ENCODE results near the gene IQCF2.
"Not testable (repeated sequence)": the region's sequence is repeated elsewhere in the genome, so short reads cannot be mapped to it uniquely, and the experiment has no call there.

The IQCF2 gene

DNA sequence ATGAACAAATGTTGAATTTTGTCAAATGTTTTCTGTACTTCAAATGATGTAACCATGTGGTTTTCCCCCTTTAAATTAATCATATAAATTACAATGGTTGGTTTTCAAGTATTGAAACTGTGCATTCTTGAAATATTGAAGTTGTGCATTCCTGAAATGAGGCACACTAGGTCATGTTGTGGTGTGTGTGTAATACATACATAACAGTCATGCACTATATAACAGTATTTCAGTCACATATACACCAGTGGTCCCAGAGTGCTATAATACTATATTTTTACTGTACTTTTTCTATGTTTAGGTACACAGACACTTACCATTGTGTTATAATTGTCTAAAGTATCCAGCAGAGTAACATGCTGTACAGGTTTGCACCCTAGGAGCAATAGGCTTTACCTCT lies 25.0 kb downstream of the IQCF2 start:
- DNase-seq: no peak

DNA sequence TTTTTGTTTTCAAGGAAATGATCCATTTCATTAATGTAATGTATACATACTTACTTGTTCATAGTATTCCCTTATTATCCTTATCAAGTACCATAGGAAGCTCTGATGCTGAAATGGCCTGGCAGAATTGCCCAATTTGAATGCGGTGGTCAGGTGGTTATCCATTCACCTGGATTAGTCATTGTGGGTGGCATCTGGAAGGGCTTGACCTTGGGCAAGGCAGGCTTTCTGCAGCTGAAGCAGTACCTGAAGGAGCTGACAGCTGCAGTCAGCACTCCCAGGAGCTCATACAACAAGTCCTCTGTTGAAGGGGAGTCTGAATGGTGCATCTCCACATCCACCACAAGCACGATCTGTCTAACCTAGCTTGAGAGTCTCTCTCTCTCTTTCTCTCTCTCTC lies 26.2 kb downstream of the IQCF2 start:
- no peak for DNase-seq

DNA sequence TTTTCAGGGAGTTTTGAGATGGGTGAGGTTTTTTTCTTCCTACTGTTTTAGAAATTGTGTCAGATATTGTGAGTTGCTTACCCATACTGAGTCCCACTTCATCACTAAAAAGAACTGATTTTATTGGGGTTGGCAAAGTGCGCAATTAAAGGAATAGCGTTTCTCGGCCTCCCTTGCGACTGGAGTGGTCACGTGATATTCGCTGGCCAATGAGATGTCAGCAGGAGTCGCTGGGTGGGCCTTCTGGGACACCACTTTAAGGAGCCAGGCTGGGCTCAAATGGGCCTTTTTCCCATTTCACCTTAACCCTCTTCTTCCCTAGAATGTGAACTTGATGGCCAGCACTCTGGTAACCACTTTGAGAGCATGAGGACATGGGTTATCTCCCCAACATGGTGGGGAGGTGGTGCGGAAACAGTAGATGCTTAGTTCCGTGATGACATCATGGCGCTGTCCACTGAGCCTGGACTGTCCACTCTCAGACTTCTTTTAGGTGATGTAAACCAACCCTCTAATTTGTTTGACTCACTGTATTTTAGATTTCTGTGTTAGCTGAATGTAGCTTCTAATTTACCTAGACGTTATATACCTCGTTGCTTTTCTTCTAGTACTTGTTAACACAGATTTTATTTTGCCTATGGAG lies 27.2 kb downstream of the IQCF2 start:
- no peak for DNase-seq

DNA sequence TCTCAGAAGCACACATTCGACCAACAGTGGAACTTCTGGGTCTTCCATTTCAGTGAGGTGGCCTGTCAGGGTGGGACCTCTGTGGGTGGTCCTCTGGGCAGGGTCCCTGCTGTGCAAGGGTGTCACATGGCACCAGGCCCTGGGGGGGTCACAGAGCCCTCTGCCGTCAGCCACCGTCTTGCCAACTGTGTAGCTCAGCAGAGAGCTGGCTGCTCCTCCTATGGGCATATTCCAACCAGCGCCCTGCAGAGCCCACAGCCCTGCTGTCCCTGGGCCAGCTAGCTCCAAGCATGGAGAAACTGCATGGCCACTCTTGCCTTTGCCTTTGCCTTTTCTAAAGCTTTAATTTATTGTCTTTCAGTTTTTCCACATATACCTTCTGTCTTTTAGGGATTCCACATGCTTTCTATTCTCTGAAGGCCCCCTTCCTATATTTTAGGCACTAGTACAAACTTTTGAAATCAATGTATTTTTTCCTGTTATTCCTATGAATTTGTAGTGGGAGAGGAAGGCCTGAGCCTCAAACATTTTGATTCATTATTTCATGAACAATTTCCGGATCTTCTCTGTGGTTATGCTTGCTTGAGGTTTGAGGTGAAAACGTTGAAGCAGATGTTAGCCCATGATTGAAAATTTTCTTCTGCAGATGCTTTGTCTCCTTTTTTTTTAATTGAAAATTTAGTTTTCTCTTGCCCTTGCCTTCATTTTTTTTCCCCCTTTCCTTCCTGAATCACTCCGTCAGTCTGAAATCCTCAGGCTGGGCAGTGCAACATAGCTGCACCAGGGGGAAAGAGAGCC lies 30.0 kb downstream of the IQCF2 start:
- no peak for DNase-seq

DNA sequence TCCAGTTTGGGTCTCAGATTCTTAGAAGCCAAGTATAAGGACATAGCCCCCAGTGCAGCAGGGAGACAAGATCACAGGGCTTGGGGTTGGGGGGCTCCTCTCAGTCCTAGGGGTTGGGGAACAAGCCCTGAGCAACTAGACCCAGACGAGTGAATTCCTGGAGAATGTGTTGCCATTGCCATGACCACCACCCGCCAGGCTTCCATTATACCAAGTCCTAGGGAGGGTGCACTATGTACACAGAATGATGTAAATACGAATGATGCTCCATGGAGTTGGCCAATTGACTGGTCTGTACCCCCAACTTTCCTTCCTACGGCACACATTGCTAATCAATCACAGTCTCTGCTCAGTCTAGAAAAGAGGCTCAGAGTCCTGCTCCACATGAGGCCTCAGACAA lies 33.0 kb downstream of the IQCF2 start:
- DNase-seq: no peak

DNA sequence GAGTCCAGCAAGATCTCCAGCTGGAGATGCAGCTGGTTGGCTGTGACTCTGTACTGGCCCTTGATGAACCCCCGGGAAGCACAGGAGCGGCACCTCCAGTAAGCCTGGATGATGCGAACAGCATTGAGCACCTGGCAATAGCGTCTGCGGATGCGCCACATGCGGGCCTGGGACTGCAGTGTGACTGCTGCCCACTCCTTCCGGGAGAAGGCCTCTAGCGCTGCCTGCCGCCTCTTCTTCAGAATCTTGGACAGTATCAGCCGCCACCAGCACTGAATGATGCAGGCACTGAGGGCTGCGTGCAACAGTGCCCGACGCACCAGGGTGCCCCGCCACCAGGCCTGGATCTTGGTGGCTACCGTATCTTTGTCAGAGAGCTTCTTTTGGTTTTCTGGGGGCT lies 33.5 kb downstream of the IQCF2 start:
- no peak for DNase-seq

DNA sequence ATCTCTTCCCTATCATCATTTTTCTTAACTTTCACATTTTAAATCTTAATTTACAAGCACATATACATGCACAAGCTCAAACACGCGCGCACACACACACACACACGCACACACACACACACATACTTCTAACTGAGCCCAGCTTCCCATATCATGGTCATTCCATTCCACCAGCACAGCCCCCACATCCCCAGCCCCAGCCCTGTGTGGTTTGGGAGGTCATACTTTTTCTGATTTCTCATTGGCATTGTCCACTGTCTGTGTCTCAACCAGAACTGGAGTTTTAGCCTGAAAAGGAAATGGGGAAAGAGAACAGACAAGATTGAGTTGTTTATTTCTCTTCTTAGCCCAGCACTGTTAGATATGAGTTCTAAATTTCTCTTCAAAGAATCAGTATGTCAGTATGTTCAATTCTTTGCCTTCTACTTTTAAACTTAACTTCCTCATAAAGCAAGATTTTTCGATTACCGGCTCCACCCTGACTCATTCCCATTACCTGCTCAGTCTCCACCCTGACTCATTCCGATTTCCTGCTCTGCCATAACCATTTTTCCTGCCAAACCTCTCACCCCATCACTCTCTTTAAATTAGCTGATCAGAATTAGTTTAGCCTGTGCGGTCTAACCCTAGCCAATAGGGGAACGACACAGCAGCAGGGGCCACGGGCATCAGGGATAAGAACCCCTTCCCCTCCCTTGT lies 35.3 kb downstream of the IQCF2 start:
- no peak for DNase-seq

DNA sequence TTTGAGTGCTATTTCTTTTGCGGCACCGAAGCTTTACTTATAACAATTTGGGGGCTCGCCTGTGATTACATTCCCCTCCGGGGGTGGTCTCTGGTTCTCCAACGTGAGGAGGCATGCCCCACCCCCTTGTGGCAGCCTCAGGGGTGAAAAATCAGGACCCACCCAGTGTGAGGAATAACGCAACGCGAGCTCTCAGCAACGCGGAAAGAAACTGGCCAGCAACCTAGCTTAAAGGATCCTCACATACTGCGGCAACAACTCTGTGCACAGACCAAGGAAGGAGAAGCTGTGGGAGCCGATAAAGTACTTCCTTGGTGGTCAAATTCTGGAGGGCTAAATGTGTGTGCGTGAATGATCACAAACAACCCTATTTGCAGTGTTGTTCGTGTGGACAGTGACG lies 36.0 kb downstream of the IQCF2 start:
- no peak for DNase-seq

DNA sequence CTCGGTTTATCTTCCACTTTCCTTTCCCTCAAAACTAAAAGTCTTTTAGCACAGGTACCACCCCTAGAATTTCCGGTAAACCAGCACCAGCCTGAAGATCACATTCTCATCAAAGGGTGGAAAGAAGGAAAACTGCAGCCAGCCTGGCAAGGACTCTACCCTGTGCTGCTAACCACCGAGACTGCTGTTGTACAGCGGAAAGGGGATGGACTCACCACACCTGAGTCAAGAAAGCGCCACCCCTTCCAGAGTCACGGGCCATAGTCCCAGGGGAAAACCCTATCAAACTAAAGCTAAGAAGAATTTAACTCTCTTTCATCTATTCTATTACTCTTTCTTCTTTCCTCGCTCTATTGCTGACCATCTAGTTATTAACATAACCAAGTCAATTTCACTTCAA lies 38.6 kb downstream of the IQCF2 start:
- DNase-seq: not testable (repeated sequence)

DNA sequence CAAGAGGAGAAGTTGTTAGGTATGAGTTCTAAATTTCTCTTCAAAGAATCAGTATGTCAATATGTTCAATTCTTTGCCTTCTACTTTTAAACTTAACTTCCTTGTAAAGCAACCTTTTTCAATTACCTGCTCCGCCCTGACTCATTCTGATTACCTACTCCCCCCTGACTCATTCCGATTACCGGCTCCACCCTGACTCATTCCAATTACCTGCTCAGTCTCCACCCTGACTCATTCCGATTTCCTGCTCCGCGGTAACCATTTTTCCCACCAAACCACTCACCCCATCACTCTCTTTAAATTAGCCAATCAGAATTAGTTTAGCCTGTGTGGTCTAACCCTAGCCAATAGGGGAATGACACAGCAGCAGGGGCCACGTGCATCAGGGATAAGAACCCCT lies 40.9 kb downstream of the IQCF2 start:
- DNase-seq: not testable (repeated sequence)

DNA sequence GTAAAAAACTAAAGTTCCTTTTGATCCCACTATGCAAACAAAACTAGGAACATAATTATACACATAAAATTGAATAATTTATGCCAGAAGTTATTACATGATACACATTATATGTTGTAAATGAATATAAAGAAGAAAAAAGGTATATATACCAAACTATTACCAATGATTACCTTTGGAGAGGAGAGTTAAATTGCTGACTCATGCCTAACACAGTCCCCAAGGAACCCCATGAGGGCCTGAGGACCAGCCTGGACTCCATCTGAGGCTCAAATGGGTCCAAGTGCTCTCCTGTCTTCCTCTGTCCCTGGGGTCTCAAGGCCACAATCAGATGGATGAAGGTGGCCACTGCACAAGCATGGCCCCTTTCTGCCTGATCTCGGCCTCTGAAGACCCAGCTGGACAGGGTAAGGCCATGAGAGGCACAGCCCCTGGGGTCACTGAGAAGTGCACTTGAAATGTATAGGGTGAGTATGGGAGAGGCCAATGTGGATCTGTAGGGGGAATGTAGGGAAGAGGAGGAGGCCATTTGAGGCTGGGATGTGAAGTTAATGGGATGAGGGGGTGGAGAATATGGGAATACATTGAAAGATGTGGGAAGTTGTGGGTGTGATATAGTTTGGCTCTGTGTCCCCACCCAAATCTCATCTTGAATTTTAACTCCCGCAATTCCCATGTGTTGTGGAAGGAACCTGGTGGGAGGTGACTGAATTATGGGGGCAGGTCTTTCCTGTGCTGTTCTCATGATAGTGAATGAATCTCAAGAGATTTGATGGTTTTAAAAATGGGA lies 42.8 kb downstream of the IQCF2 start:
- no peak for DNase-seq

DNA sequence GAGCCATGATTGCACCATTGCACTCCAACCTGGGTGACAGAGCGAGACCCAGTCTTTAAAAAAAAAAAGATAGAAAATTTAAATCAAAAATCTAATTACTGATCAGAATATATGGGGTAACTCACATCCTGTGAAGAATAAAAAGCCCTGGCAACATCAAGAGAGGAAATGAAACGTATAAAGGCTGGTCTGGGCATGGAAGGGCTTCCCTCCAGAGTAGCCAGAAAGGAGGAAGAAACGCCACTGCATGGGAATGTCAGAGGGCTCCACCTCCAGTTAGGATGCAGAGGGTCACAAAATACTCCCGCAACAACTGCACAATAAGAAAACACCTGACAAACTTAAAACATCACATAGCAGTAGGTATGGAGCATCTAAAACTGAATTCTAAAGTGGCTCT lies 46.6 kb downstream of the IQCF2 start:
- no peak for DNase-seq

All from fibroblast of skin of right quadriceps (primary cell).